Stimulated activated effector memory CD8-positive, alpha-beta T cell treated with anti-CD3 and anti-CD28 coated beads, Interleukin-12 subunit alpha, Interleukin-12 subunit beta, amount 100 ng/mL, for 72 hours (primary cell): ENCODE data around the gene SLC38A11.

Experiments used
- ATAC-seq: fragments of 150-1000 bp; cut with Tn5 transposase; 2 replicates; pipeline ENCODE4 v1.10.0; 2021
- DNase-seq, 2 donors: peaks; one replicate each; pipeline ENCODE4 v3.0.0; 2021 to 2022; ENCODE audit warnings: low spot score in 2 of 2
- H3K27ac Mint-ChIP-seq: one replicate; pipeline ENCODE4 v1.8.0; 2022; ENCODE audit warnings: mild to moderate bottlenecking, mixed read lengths
- H3K36me3 Mint-ChIP-seq: one replicate; pipeline ENCODE4 v1.8.0; 2022; ENCODE audit warnings: mild to moderate bottlenecking, mixed read lengths
- H3K4me1 Mint-ChIP-seq: one replicate; pipeline ENCODE4 v1.8.0; 2022; ENCODE audit warnings: mixed read lengths
- H3K4me3 Mint-ChIP-seq: one replicate; pipeline ENCODE4 v1.8.0; 2022; ENCODE audit warnings: mild to moderate bottlenecking, mixed read lengths
- H3K9me3 Mint-ChIP-seq: one replicate; pipeline ENCODE4 v1.8.0; 2022; ENCODE audit warnings: mixed read lengths

SLC38A11 gene

GRCh38 chr2:164852086-164852485 lies 103.2 kb downstream of the SLC38A11 start:
- Mint-ChIP-seq H3K4me3 (no peak overlapping the region), H3K9me3 (peaks cover 4% of the 10 kb centered on the region), H3K27ac (no peak overlapping the region), H3K36me3 (no peaks in the 10 kb centered on the region), H3K4me1 (no peaks in the 10 kb centered on the region)
- DNase-seq (no peak), ATAC-seq (no peak)

GRCh38 chr2:164850235-164850634 lies 105.1 kb downstream of the SLC38A11 start:
- H3K36me3 Mint-ChIP-seq = no peaks in the 10 kb centered on the region
- no peaks in the 10 kb centered on the region for H3K4me1 Mint-ChIP-seq
- H3K27ac Mint-ChIP-seq = no peak overlapping the region
- ATAC-seq = no peak
- DNase-seq = no peak
- H3K4me3 Mint-ChIP-seq = no peak overlapping the region
- peaks cover 2% of the 10 kb centered on the region for H3K9me3 Mint-ChIP-seq

- H3K9me3 Mint-ChIP-seq = peaks cover 2% of the 10 kb centered on the region
- H3K4me3 Mint-ChIP-seq = no peak overlapping the region
- no peak for ATAC-seq
- H3K27ac Mint-ChIP-seq = no peak overlapping the region
- no peaks in the 10 kb centered on the region for H3K36me3 Mint-ChIP-seq
- H3K4me1 Mint-ChIP-seq = no peaks in the 10 kb centered on the region
- DNase-seq = no peak
Measured at GRCh38 chr2:164849506-164849905, 105.8 kb downstream of the SLC38A11 start.

DNA sequence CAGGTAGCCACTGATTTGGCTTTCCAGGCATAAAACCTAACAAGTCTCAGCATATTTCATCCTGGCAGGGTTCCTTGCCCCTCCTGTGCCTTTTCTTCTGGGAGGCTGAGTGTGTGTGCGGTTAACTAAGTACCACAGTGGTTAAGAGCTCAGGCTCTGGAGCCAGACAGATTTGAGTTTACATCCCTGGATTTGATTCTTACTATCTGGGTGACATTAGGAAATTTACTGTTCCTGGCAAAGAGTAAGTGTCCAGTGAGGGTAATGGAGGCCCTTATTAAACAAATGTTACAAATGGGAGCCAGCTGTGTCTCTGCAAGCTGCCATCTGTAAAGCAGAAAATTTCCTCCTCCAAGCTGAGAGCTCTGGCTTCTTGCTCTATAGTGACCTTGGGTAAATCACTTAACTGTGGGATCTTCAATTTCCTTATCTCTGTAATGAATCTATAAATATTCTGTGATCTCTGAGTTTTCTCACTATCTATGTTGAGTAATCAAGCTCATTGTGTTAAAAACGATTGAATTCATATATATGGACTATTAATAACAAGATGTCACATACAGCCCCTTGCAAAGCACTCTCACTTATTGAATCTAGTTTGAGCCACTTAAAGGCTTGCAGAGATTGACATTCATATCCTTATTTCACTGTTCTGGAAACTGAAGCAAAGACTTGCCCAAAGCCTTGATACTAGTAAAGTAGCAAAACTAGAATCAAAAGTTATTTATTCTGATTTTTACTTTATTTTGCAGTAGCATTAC lies 107.2 kb downstream of the SLC38A11 start:
- no peak overlapping the region for H3K27ac Mint-ChIP-seq

GRCh38 chr2:164847291-164847690 lies 108.0 kb downstream of the SLC38A11 start:
- Mint-ChIP-seq H3K9me3 (no peaks in the 10 kb centered on the region), H3K36me3 (no peaks in the 10 kb centered on the region), H3K4me1 (no peaks in the 10 kb centered on the region), H3K27ac (no peak overlapping the region), H3K4me3 (no peak overlapping the region)
- no peak for ATAC-seq
- DNase-seq = no peak

More for the DNA sequence above, 107.2 kb downstream of the SLC38A11 start:
- H3K36me3 Mint-ChIP-seq = no peaks in the 10 kb centered on the region
- H3K4me3 Mint-ChIP-seq = no peak overlapping the region
- ATAC-seq (no peak), DNase-seq (no peak)
- H3K4me1 Mint-ChIP-seq = no peaks in the 10 kb centered on the region
- no peaks in the 10 kb centered on the region for H3K9me3 Mint-ChIP-seq

- Mint-ChIP-seq H3K9me3 (no peaks in the 10 kb centered on the region), H3K4me1 (no peaks in the 10 kb centered on the region), H3K36me3 (no peaks in the 10 kb centered on the region), H3K27ac (no peak overlapping the region), H3K4me3 (no peak overlapping the region)
- DNase-seq = no peak
- ATAC-seq = no peak
Measured at GRCh38 chr2:164846276-164846675, 109.0 kb downstream of the SLC38A11 start.
